ENCODE data around the gene CCNYL1.

The CCNYL1 gene

DNA sequence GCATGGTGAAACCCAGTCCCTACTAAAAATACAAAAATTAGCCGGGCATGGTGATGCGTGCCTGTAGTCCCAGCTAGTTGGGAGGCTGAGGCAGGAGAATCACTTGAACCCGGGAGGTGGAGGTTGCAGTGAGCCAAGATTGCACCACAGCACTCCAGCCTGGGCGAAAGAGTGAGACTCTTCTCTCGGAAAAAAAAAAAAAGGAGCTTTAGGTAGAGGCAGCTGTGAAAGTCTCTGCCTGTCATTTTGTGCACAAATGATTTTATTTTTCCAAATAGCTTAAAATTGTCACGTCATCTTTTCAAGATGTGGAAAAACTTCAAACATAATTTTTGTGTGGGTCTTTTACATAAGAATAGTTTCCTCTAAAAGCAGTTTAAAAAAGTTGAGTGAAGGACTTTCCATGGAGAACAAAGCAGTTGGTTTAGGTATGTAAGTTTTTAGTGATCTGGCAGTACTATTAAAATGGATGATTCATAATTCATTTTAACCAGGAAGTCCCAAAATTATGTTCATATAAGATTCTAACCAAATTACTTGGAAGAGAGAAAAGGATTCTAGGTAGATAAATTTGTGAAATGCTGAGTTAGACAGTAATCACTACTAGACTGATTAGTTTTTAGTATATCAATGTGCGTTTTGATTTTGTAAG lies 11.5 kb downstream of the CCNYL1 start:
- TF ChIP-seq, protein P1, sequence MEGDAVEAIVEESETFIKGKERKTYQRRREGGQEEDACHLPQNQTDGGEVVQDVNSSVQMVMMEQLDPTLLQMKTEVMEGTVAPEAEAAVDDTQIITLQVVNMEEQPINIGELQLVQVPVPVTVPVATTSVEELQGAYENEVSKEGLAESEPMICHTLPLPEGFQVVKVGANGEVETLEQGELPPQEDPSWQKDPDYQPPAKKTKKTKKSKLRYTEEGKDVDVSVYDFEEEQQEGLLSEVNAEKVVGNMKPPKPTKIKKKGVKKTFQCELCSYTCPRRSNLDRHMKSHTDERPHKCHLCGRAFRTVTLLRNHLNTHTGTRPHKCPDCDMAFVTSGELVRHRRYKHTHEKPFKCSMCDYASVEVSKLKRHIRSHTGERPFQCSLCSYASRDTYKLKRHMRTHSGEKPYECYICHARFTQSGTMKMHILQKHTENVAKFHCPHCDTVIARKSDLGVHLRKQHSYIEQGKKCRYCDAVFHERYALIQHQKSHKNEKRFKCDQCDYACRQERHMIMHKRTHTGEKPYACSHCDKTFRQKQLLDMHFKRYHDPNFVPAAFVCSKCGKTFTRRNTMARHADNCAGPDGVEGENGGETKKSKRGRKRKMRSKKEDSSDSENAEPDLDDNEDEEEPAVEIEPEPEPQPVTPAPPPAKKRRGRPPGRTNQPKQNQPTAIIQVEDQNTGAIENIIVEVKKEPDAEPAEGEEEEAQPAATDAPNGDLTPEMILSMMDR (conservative IDR thresholded peaks at IDR 0.05; ENCODE audit: low read depth), result no peak
- POLR2A ChIA-PET (ENCODE audit: low non-redundant PET), result interaction anchor here (0.5 to 0.6 kb wide), 2 partner anchors 13 to 97 kb away, joined by 3 to 4 read pairs; no protein-coding TSS in a partner anchor
- peak overlapping the region; percentile 79 for H3K27ac ChIP-seq
- CTCF ChIA-PET, result interaction anchor here (0.6 kb wide), 1 partner anchor 247 kb away, joined by 3 read pairs; no protein-coding TSS in a partner anchor
- DNase-seq (ENCODE audit: low spot score), result peak; percentile 24

DNA sequence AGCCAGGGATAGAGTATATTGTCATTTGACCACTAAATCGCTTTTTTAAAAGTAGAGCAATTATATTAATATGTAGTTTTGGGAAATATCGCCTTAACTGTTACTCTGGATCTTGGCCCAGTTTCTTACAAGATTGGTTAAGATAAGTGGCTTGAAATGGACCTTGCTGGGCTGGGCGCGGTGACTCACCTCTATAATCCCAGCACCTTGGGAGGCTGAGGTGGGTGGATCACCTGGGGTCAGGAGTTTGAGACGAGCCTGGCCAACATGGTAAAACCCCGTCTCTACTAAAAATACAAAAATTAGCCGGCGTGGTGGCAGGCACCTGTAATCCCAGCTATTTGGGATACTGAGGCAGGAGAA lies 12.0 kb downstream of the CCNYL1 start:
- peak overlapping the region; percentile 65 for H3K27ac ChIP-seq
- POLR2A ChIA-PET (ENCODE audit: low non-redundant PET), result interaction anchor here (0.5 to 0.6 kb wide), 2 partner anchors 14 to 97 kb away, joined by 3 to 4 read pairs; no protein-coding TSS in a partner anchor
- DNase-seq (ENCODE audit: low spot score), result peak; percentile 20
- CTCF ChIA-PET, result interaction anchor here (0.6 kb wide), 1 partner anchor 246 kb away, joined by 3 read pairs; no protein-coding TSS in a partner anchor

- POLR2A ChIA-PET (ENCODE audit: low non-redundant PET), result no interaction called here
- CTCF ChIA-PET, result interaction anchor here (0.6 kb wide), 1 partner anchor 32 kb away, joined by 3 read pairs; no protein-coding TSS in a partner anchor
- TF ChIP-seq, protein P1 (conservative IDR thresholded peaks at IDR 0.05; ENCODE audit: low read depth), result no peak
- no peak for DNase-seq (ENCODE audit: low spot score)
- H3K27ac ChIP-seq, result no peak overlapping the region
Measured at GRCh38 chr2:207724113-207724512, 12.7 kb downstream of the CCNYL1 start.

GRCh38 chr2:207725873-207726578 lies 14.6 kb downstream of the CCNYL1 start:
- ChIA-PET CTCF (interaction anchor here (2.0 kb wide), 1 partner anchor 100 kb away, joined by 10 read pairs; the partner anchor contains the start of gene METTL21A), POLR2A (ENCODE audit: low non-redundant PET) (interaction anchor here (1.0 kb wide), 1 partner anchor 15 kb away, joined by 3 read pairs; the partner anchor contains the start of gene CCNYL1)
- H3K27ac ChIP-seq, result no peak overlapping the region
- DNase-seq (ENCODE audit: low spot score), result no peak
- TF ChIP-seq, protein P1 (conservative IDR thresholded peaks at IDR 0.05; ENCODE audit: low read depth), result no peak

DNA sequence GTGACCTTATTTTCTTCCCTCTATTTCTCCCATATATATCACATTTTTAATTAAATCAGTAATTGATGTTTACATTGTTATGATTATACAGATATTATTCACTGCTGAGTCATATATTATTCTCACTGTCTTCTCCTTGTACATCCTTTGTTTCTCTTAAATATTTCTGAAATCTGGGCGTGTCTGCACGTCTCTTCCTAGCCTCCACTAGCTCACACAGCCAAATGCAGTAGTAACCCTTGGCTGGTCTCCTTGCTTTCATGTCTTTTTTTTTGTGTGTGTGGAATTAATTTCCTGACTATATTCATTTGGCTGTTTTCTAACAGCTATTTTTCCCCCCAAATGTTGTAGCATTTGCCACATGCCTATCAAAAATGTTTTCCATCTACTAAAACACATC lies 15.8 kb downstream of the CCNYL1 start:
- DNase-seq (ENCODE audit: low spot score), result peak; percentile 57
- CTCF ChIA-PET, result interaction anchor here (2.0 kb wide), 1 partner anchor 101 kb away, joined by 10 read pairs; the partner anchor contains the start of gene METTL21A

DNA sequence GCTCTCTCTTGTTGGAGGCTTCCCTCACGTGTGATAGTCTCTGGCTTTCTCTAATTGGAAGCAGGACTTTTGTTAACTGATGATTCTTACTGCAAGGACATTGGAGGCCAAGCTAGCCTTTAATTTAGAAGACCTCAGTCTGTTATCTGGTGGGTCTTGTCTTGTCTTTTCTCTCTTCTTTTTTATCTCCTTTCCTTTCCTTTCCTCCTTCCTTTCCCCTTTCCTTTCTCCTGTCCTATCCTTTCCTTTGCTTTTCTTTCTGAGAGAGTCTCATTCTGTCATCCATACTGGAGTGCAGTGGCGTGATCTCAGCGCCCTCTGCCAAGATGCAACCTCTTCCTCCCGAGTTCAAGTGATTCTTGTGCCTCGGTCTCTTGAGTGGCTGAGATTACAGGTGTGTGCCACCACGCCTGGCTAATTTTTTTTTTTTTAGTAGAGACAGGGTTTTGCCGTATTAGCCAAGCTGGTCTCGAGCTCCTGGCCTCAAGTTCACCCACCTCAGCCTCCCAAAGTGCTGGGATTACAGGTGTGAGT lies 18.1 kb downstream of the CCNYL1 start:
- POLR2A ChIA-PET (ENCODE audit: low non-redundant PET), result no interaction called here
- H3K27ac ChIP-seq, result no peak overlapping the region
- CTCF ChIA-PET, result no interaction called here
- no peak for DNase-seq (ENCODE audit: low spot score)
- TF ChIP-seq, protein P1 (conservative IDR thresholded peaks at IDR 0.05; ENCODE audit: low read depth), result no peak

More for the DNA sequence above, 15.8 kb downstream of the CCNYL1 start:
- no peak overlapping the region for H3K27ac ChIP-seq
- POLR2A ChIA-PET (ENCODE audit: low non-redundant PET), result interaction anchor here (0.6 kb wide), 1 partner anchor 102 kb away, joined by 3 read pairs; the partner anchor contains the start of gene METTL21A
- TF ChIP-seq, protein P1 (conservative IDR thresholded peaks at IDR 0.05; ENCODE audit: low read depth), result no peak

Measured in RWPE1 (cell line).